PC-3 (cell line): ENCODE results near the gene ZNF213. TPM values are rescaled to one million over a fixed set of nuclear protein-coding genes. Genes with fewer than 3 reads are reported as not detected.

Experiments
- ATAC-seq: fragments of 200-7000 bp; cut with Tn5 transposase; 2 replicates; pipeline ENCODE4 v1.9.1; 2020; ENCODE audit warnings: mild to moderate bottlenecking, moderate library complexity
- BruUV-seq: library from RNA; stranded (reverse); fragments of 400-500 nt; replicated peaks from 2 replicates; lab custom pipeline; 2021; lab: Mats Ljungman, UMichigan
- CTCF ChIA-PET: fragments of 300-600 bp; sonication (Branson Sonifier 250); formaldehyde crosslinking; loops from one replicate; lab custom pipeline; 2022; ENCODE audit warnings: antibody characterized with exemption; lab: Charles Lee
- POLR2A ChIA-PET: fragments of 300-600 bp; sonication (Branson Sonifier 250); formaldehyde crosslinking; loops from one replicate; lab custom pipeline; 2022; ENCODE audit warnings: antibody characterized with exemption; ENCODE audit not compliant: unreplicated experiment; lab: Charles Lee
- DNase-seq: peaks from one replicate; pipeline ENCODE4 v3.0.0-alpha.2; 2015
- H2AFZ ChIP-seq: fragments of 300-600 bp; sonication (generic); 2 replicates; pipeline ENCODE4 v1.6.0; 2016; ENCODE audit warnings: antibody characterized with exemption, low read length
- H3F3A ChIP-seq: fragments of 300-600 bp; sonication (generic); one replicate; pipeline ENCODE4 v1.6.0; 2017; ENCODE audit warnings: antibody characterized with exemption, low read length, control low read depth, mild to moderate bottlenecking; ENCODE audit not compliant: unreplicated experiment
- H3K27ac ChIP-seq: fragments of 300-600 bp; sonication (generic); 2 replicates; pipeline ENCODE4 v1.5.1; 2016; ENCODE audit warnings: mild to moderate bottlenecking, low read length
- H3K27me3 ChIP-seq: fragments of 300-600 bp; sonication (generic); 2 replicates; pipeline ENCODE4 v1.6.1; 2016; ENCODE audit warnings: low read length, mixed read lengths
- H3K36me3 ChIP-seq: fragments of 300-600 bp; sonication (generic); 2 replicates; pipeline ENCODE4 v1.6.1; 2016; ENCODE audit warnings: low read depth, mixed run types, low read length, mixed read lengths
- H3K4me1 ChIP-seq: fragments of 300-600 bp; sonication (generic); 2 replicates; pipeline ENCODE4 v1.5.1; 2016; ENCODE audit warnings: low read length; ENCODE audit not compliant: insufficient read depth
- H3K4me2 ChIP-seq: fragments of 300-600 bp; sonication (generic); 2 replicates; pipeline ENCODE4 v1.6.0; 2016; ENCODE audit warnings: low read length
- H3K4me3 ChIP-seq: fragments of 300-600 bp; sonication (generic); 2 replicates; pipeline ENCODE4 v1.5.1; 2016; ENCODE audit warnings: mild to moderate bottlenecking, low read length, mixed read lengths
- H3K79me2 ChIP-seq: fragments of 300-600 bp; sonication (generic); 2 replicates; pipeline ENCODE4 v1.6.1; 2017; ENCODE audit warnings: low read length, mixed read lengths
- H3K9ac ChIP-seq: fragments of 300-600 bp; sonication (generic); 2 replicates; pipeline ENCODE4 v1.6.0; 2016; ENCODE audit warnings: mild to moderate bottlenecking, low read length
- H3K9me2 ChIP-seq: fragments of 300-600 bp; sonication (generic); replicated peaks from 2 replicates; pipeline ENCODE4 v1.6.1; 2016; ENCODE audit warnings: mixed run types, low read length, mixed read lengths
- H3K9me3 ChIP-seq: fragments of 300-600 bp; sonication (generic); 2 replicates; pipeline ENCODE4 v1.6.1; 2016; ENCODE audit warnings: low read length, mixed read lengths
- H4K20me1 ChIP-seq: fragments of 300-600 bp; sonication (generic); 2 replicates; pipeline ENCODE4 v1.6.1; 2016; ENCODE audit warnings: low read length, mixed read lengths
- CTCF ChIP-seq: fragments of 300-600 bp; sonication (generic); conservative IDR thresholded peaks from 2 replicates; pipeline ENCODE4 v1.5.1; 2017; ENCODE audit warnings: antibody characterized with exemption, low read depth, mild to moderate bottlenecking, low read length
- EZH2 ChIP-seq: fragments of 300-600 bp; sonication (generic); IDR thresholded peaks from one replicate; pipeline ENCODE4 v1.6.1; 2017; ENCODE audit warnings: antibody characterized with exemption, mild to moderate bottlenecking, low read length; ENCODE audit not compliant: unreplicated experiment
- EZH2phosphoT487 ChIP-seq: fragments of 300-600 bp; sonication (generic); IDR thresholded peaks from 2 replicates; pipeline ENCODE4 v1.6.1; 2018; ENCODE audit warnings: mild to moderate bottlenecking, antibody characterized with exemption, low read length, borderline replicate concordance
- intact Hi-C: fragments of 100-400 bp; cut with micrococcal nuclease; formaldehyde crosslinking; loops from 2 replicates; pipeline ENCODE4 v1.9.0; 2023
- total RNA-seq: library from RNA; depleted of rRNA; stranded (reverse); fragments of >200 nt; gene quantifications from 2 replicates; pipeline ENCODE4 v1.2.3, GENCODE V29; 2014

Gene ZNF213
- total RNA-seq, 1 experiment from 2014 or later: 3.6 TPM

- ATAC-seq: no peak
- Histone ChIP-seq H2AFZ (no peak overlapping the region), H4K20me1 (no peaks in the 10 kb centered on the region), H3K79me2 (no peaks in the 10 kb centered on the region), H3K4me1 (no peaks in the 10 kb centered on the region; the same call in 1 of the 2 replicates), H3K9ac (no peak overlapping the region), H3K4me2 (peak overlapping the region; percentile 90), H3K27ac (no peak overlapping the region), H3K9me3 (no peaks in the 10 kb centered on the region), H3F3A (no peaks in the 10 kb centered on the region), H3K4me3 (peak overlapping the region; percentile 73; the same call in 1 of the 2 replicates), H3K27me3 (no peaks in the 10 kb centered on the region), H3K36me3 (no peaks in the 10 kb centered on the region; the same call in 1 of the 2 replicates), H3K9me2 (no peaks in the 10 kb centered on the region)
- BruUV-seq: no TSS peak
- DNase-seq: no peak
- intact Hi-C loops: no loop called here
- CTCF ChIA-PET: no interaction called here
- POLR2A ChIA-PET: interaction anchor here (0.8 kb wide), 1 partner anchor 1305 kb away, joined by 4 read pairs; no protein-coding TSS in a partner anchor
- no peak for TF ChIP-seq CTCF
- no peak for TF ChIP-seq EZH2
- TF ChIP-seq EZH2phosphoT487: no peak
Measured at GRCh38 chr16:3122926-3123570, 11.8 kb upstream of the ZNF213 start.

GRCh38 chr16:3123986-3124886 lies 10.6 kb upstream of the ZNF213 start:
- no peaks in the 10 kb centered on the region for H3K9me2 ChIP-seq
- no peaks in the 10 kb centered on the region for H3F3A ChIP-seq
- intact Hi-C loops: loop anchor here (1.0 kb wide), 1 partner anchor 65 kb away; no protein-coding TSS in a partner anchor
- ATAC-seq (peak; percentile 92), DNase-seq (peak; percentile 88)
- H3K9me3 ChIP-seq: no peaks in the 10 kb centered on the region
- H3K36me3 ChIP-seq: no peaks in the 10 kb centered on the region; the same call in 1 of the 2 replicates
- TF ChIP-seq EZH2 (no peak), EZH2phosphoT487 (no peak), CTCF (0 out of 2 replicates have a peak, but pooled peaks have one; percentile 8)
- ChIA-PET CTCF (no interaction called here), POLR2A (no interaction called here)
- H3K9ac ChIP-seq: peak overlapping the region; percentile 50
- H3K27me3 ChIP-seq: no peaks in the 10 kb centered on the region
- TSS peak; percentile 12 for BruUV-seq
- H2AFZ ChIP-seq: peak overlapping the region; percentile 80
- H3K79me2 ChIP-seq: no peaks in the 10 kb centered on the region
- H3K4me1 ChIP-seq: no peaks in the 10 kb centered on the region; the same call in 1 of the 2 replicates
- no peaks in the 10 kb centered on the region for H4K20me1 ChIP-seq
- peak overlapping the region; percentile 73 for H3K4me3 ChIP-seq
- H3K27ac ChIP-seq: peak overlapping the region; percentile 11; the same call in 1 of the 2 replicates
- H3K4me2 ChIP-seq: peak overlapping the region; percentile 90
